NCI-H524 treated with DMSO at 0.1 percent for 48 hours (cell line): ENCODE results near the gene NUP85.
"Not testable (repeated sequence)": the region's sequence is repeated elsewhere in the genome, so short reads cannot be mapped to it uniquely, and the experiment has no call there.

ENCODE experiments used
- DNase-seq: peaks from one replicate; lab custom pipeline; 2025; lab: John Stamatoyannopoulos, UW

The NUP85 gene

GRCh38 chr17:75205037-75205792, at the start of gene NUP85:
TSS of gene NUP85 (plus strand) at chr17:75205679. CDS start at chr17:75205762, 83 bp downstream.
- peak; percentile 97 for DNase-seq

- DNase-seq = not testable (repeated sequence)
Observed at GRCh38 chr17:75158480-75158879, 47.0 kb upstream of the NUP85 start.

- no peak for DNase-seq
Observed at GRCh38 chr17:75159196-75160031, 46.1 kb upstream of the NUP85 start.

DNA sequence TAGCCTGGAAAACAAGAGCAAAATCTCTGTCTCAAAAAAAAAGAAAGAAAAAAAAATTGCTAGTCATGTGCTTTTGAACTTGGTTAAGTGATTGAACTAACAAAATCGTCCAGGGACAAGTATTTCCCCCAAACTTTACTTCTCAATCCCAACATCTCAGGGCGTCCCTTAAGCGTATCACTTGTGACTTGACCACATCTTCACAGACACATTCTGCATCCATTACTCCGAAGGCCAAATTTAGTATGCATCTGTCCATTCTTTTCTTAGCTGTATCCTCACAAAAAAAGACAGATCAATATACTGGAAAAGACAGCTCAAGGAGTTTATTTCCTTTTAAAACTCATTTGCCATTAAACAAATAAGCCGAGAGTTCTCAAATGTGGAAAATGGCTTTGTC, 45.3 kb upstream of the NUP85 start:
- no peak for DNase-seq

DNA sequence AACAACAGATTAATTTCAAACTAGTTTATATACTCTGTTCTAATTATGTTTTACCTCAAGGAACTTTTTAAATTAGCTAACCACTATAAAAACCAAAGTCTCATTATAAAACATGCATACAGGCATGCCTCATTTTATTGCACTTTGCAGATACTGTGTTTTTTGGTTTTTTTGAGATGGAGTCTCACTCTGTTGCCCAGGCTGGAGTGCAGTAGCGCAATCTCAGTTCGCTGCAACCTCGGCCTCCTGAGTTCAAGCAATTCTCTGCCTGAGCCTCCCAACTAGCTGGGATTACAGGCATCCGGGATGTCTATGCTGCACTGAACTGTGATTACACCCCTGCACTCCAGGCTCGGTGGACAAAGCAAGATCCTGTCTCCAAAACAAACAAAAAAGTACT, 42.4 kb upstream of the NUP85 start:
- DNase-seq = no peak

DNA sequence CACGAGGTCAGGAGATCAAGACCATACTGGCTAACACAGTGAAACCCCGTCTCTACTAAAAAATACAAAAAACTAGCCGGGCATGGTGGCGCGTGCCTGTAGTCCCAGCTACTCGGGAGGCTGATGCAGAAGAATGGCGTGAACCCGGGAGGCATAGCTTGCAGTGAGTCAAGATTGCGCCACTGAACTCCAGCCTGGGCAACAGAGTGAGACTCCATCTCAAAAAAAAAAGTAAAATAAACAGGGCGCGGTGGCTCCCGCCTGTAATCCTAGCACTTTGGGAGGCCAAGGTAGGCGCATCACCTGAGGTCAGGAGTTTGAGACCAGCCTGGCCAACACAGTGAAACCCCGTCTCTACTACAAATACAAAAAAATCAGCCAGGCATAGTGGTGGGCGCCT, 40.9 kb upstream of the NUP85 start:
- DNase-seq = not testable (repeated sequence)

DNA sequence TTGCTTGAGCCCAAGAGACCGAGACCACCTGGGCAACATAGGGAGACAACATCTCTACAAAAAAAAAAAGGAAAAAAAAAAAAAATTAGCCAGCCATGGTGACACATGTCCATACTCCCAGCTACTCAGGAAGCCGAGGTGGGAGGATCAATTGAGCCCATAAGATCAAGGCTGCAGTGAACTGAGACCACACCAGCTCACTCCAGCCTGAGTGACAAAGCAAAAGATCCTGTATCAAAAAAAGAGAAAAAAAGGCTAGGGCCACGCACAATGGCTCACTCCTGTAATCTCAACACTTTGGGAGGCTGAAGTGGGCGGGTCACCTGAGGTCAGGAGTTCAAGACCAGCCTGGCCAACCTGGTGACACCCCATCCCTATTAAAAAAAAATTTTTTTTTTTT, 36.5 kb upstream of the NUP85 start:
- no peak for DNase-seq

- no peak for DNase-seq
Observed at GRCh38 chr17:75173526-75173925, 32.0 kb upstream of the NUP85 start.

DNA sequence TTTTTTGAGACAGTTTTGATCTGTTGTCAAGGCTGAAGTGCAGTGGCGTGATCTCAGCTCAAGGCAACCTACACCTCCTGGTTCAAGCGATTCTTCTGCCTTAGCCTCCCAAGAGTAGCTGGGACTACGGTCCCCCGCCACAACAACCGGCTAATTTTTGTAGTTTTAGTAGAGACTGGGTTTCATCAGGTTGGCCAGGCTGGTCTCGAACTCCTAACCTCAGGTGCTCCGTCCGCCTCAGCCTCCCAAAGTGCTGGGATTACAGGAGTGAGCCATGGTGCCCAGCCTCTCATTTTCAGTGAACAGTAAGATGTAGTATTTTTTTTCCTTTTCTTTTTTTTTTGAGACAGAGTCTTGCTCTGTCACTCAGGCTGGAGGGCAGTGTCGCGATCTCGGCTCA, 30.5 kb upstream of the NUP85 start:
- DNase-seq = no peak

GRCh38 chr17:75176625-75177024, 28.9 kb upstream of the NUP85 start:
- DNase-seq = no peak

- no peak for DNase-seq
Observed at GRCh38 chr17:75178453-75178852, 27.0 kb upstream of the NUP85 start.

- DNase-seq = no peak
Observed at GRCh38 chr17:75181110-75181509, 24.4 kb upstream of the NUP85 start.

GRCh38 chr17:75181608-75182318, 23.7 kb upstream of the NUP85 start:
- DNase-seq = no peak

DNA sequence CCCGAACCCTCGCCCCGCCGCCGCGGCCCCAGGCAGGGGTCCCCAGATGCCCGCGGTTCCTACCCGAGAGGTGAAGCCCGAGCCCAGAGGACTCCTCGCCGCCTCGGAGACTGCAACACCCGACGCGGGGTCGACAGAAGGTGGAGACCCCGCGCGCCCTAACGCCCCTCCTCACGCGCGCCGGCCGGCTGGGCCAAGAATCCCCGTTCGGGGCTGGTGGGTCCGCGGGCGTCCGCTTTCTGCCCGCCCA, 23.2 kb upstream of the NUP85 start:
- DNase-seq = no peak

DNA sequence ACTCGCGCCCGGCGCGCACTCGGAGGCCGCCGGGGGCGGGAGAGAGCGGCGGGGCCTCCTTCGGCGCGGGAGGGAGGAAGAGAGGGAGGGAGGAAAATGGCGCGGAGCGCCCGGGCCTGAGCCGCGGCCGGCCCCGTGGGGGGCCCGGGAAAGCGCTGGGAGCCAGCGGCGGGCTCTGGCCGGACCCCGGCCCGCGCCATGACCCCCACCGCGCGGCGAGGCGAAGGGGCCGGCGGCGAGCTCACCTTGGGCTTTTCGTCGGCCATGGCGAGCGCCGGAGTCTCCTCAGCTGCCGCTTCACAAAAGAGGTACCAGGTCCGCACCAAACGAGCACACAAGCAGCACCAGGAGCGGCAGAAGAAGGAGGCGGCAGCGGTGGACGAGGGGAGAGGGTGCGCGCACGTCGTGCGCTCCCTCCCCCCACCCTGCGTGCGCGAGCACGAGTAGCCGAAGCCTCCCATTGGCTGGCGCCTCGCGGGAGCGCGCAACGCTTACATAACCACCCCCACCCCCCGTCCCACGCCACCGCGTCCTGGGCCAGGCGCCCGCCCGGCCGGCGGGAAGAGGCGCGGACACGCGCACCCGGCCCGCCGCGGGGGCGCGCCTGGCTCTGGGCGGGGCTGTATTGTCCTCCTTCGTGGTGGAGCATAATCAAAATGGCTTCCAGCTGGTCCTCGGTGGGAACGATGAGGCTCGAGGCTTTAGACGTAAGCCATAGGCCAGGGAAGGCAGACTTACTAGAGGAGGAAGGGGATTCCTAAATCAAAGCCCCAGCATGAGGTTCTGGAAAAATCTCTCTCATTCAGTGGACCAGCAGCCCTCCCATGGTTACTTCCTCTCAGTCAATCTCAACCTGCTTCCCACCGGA, 22.7 kb upstream of the NUP85 start, which contains the start of gene SUMO2:
Gene SUMO2, minus strand, starts transcription at position 391 of the 868 bp plus-strand sequence. Its CDS starts 125 bp downstream, at position 266.
- peak; percentile 84 for DNase-seq

GRCh38 chr17:75183999-75184884, 21.2 kb upstream of the NUP85 start:
- no peak for DNase-seq

DNA sequence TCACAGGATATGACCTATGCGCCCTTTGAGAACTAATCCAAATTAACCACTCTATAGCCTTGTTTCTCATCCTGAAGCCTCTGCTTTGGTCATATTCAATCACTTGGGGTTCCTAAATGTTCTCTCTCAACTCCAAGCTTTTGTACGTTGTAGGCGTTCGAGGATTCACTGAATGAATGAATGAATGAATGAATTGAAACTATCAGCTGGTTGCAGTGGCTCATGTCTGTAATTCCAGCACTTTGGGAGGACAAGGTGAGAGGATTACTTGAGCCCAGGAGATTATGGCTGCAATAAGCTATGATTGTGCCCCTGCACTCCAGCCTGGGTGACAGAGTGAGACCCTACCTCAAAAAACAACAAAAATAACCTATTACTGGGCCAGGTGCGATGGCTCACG, 16.9 kb upstream of the NUP85 start:
- DNase-seq = no peak

DNA sequence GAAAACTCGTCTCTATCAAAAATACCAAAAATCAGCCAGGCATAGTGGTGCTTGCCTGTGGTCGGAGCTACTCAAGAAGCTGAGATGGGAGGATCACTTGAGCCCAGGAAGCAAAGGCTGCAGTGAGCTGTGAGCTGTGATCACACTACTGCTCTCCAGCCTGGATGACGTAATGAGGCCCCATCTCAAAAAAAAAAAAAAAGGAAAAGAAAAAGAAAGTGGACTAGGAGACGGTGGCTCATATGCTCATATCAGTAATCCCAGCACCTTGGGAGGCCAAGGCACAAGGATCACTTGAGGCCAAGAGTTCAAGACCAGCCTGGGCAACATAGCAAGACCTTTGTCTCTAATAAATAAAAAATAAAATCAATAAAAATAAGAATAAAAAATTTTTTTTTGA, 13.9 kb upstream of the NUP85 start:
- no peak for DNase-seq

- DNase-seq = no peak
Observed at GRCh38 chr17:75194879-75195278, 10.6 kb upstream of the NUP85 start.

DNA sequence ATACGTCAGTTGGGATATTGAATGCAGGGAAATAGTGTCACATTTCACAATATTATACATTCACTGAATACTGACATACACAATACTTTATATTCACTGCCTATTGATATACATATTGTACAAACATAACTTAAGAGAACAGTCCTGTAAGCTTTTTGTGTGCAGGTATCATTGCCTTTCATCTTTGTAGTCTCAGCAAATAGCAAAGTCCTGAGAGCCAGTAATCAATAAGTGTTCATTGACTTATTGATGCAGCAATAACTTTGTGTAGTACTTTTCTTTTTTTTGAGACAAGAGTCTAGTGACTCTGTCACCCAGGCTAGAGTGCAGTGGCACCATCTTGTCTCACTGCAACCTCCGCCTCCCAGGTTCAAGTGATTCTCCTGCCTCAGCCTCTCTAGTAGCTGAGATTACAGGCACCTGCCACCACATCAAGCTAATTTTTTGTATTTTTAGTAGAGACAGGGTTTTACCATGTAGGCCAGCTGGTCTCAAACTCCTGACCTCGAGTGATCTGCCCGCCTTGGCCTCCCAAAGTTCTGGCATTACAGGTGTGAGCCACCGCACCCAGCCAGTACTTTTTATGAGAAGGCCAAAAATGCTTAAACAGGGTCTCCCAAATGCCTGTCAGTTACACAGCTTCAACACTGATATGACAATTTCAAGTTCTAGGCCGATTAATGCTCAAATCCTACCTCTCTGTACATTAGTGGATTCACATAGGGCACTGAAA, 5.4 kb upstream of the NUP85 start:
- DNase-seq = no peak
